HCT116 (cell line): ENCODE measurements around the gene ALPL. TPM values are rescaled to one million over a fixed set of nuclear protein-coding genes. Genes with fewer than 3 reads are reported as not detected.
"Not testable (repeated sequence)": the region's sequence is repeated elsewhere in the genome, so short reads cannot be mapped to it uniquely, and the experiment has no call there.

ENCODE experiments used
- ATAC-seq: fragments of 200-7000 bp; cut with Tn5 transposase; 2 replicates; pipeline ENCODE4 v1.9.1; 2020; ENCODE audit warnings: mild to moderate bottlenecking, moderate library complexity
- BruUV-seq: library from RNA; stranded (reverse); fragments of 400-500 nt; replicated peaks from 2 replicates; lab custom pipeline; 2021; lab: Mats Ljungman, UMichigan
- CTCF ChIA-PET: fragments of 300-600 bp; sonication (Branson Sonifier 250); formaldehyde crosslinking; loops from one replicate; lab custom pipeline; 2021; ENCODE audit warnings: antibody characterized with exemption; lab: Charles Lee
- POLR2A ChIA-PET: fragments of 300-600, 350-600 bp; sonication (Branson Sonifier 250); formaldehyde crosslinking; loops from one replicate; lab custom pipeline; 2021; ENCODE audit warnings: antibody characterized with exemption; lab: Charles Lee
- RAD21 ChIA-PET, 2 experiments: fragments of 300-600 bp; sonication (Branson Sonifier 250); formaldehyde crosslinking; loops; one replicate each; lab custom pipeline; 2023; ENCODE audit warnings: low total read pairs in 2 of 2; ENCODE audit not compliant: uncharacterized antibody in 2 of 2, unreplicated experiment in 2 of 2, low non-redundant PET in 1 of 2; lab: Charles Lee
- DNase-seq: peaks from one replicate; pipeline ENCODE4 v3.0.0-alpha.2; 2010; ENCODE audit warnings: low read depth, low spot score
- H2AFZ ChIP-seq: fragments of 200-600 bp; shearing (Covaris generic), sonication (generic); 2 replicates; pipeline ENCODE4 v1.6.1; 2017; ENCODE audit warnings: low read depth, mixed run types, mixed read lengths, antibody characterized with exemption, low read length; ENCODE audit not compliant: poor library complexity, severe bottlenecking
- H3K27ac ChIP-seq: 2 replicates; pipeline ENCODE4 v1.5.1; 2012; ENCODE audit warnings: low read depth, low read length
- H3K27me3 ChIP-seq: fragments of 200-600 bp; sonication (generic); 2 replicates; pipeline ENCODE4 v1.6.1; 2016; ENCODE audit warnings: mixed run types, low read length, mixed read lengths; ENCODE audit not compliant: insufficient read depth
- H3K36me3 ChIP-seq, 2 experiments: fragments of 200-500 bp in 1 of 2; fragments of 200-600 bp in 1 of 2; sonication (Bioruptor generic) in 1 of 2; sonication (generic) in 1 of 2; 2 replicates each; pipeline versions ENCODE4 v1.5.1 to v1.6.1; 2014 to 2016; ENCODE audit warnings: low read length in 2 of 2, inconsistent platforms in 1 of 2, mixed read lengths in 1 of 2, mixed run types in 1 of 2; ENCODE audit not compliant: insufficient read depth in 2 of 2, control insufficient read depth in 1 of 2
- H3K4me1 ChIP-seq, 2 experiments: fragments of 200-600 bp in 1 of 2; sonication (generic) in 1 of 2; 2 replicates each; pipeline versions ENCODE4 v1.5.1 to v1.6.1; 2012 to 2017; ENCODE audit warnings: low read length in 2 of 2, inconsistent platforms in 1 of 2, mild to moderate bottlenecking in 1 of 2, mixed read lengths in 1 of 2, mixed run types in 1 of 2, moderate library complexity in 1 of 2; ENCODE audit not compliant: insufficient read depth in 2 of 2, control insufficient read depth in 1 of 2
- H3K4me2 ChIP-seq: fragments of 200-600 bp; sonication (generic); 2 replicates; pipeline ENCODE4 v1.6.1; 2017; ENCODE audit warnings: mixed run types, low read length, mixed read lengths
- H3K4me3 ChIP-seq, 2 experiments: fragments of 200-600 bp in 1 of 2; sonication (generic) in 1 of 2; replicated peaks in 1 of 2; 2 replicates each; pipeline ENCODE4 v1.5.1; 2011 to 2016; ENCODE audit warnings: low read length in 2 of 2, control low read depth in 1 of 2, low read depth in 1 of 2, mild to moderate bottlenecking in 1 of 2, mixed read lengths in 1 of 2, mixed run types in 1 of 2
- H3K79me2 ChIP-seq: fragments of 200-600 bp; sonication (generic); 2 replicates; pipeline ENCODE4 v1.6.1; 2017; ENCODE audit warnings: mild to moderate bottlenecking, mixed run types, low read length, moderate library complexity, mixed read lengths; ENCODE audit not compliant: insufficient read depth
- H3K9ac ChIP-seq: fragments of 200-600 bp; sonication (generic); 2 replicates; pipeline ENCODE4 v1.6.1; 2016; ENCODE audit warnings: low read length, mixed read lengths
- H3K9me2 ChIP-seq: fragments of 200-600 bp; sonication (generic), shearing (Covaris generic); 2 replicates; pipeline ENCODE4 v1.6.1; 2017; ENCODE audit warnings: mixed run types, mild to moderate bottlenecking, moderate library complexity; ENCODE audit not compliant: insufficient read depth
- H3K9me3 ChIP-seq, 2 experiments: fragments of 200-500 bp in 1 of 2; fragments of 200-600 bp in 1 of 2; sonication (Bioruptor generic) in 1 of 2; sonication (generic) in 1 of 2; 2 replicates each; pipeline ENCODE4 v1.6.1; 2014 to 2017; ENCODE audit warnings: low read length in 2 of 2, mixed read lengths in 2 of 2, inconsistent platforms in 1 of 2, low read depth in 1 of 2, mild to moderate bottlenecking in 1 of 2, mixed run types in 1 of 2, moderate library complexity in 1 of 2; ENCODE audit not compliant: control insufficient read depth in 1 of 2, insufficient read depth in 1 of 2
- H4K20me1 ChIP-seq: fragments of 200-600 bp; sonication (generic), shearing (Covaris generic); 2 replicates; pipeline ENCODE4 v1.6.1; 2017; ENCODE audit warnings: mixed run types, mild to moderate bottlenecking, moderate library complexity; ENCODE audit not compliant: insufficient read depth
- CTCF ChIP-seq, 3 experiments: fragments of 200-600 bp in 1 of 3; sonication (generic) in 1 of 3; IDR thresholded peaks in 2 of 3; conservative IDR thresholded peaks in 1 of 3; 2 replicates each; pipeline ENCODE4 v1.5.1; 2012 to 2017; ENCODE audit warnings: low read depth in 2 of 3, low read length in 2 of 3, antibody characterized with exemption in 1 of 3, borderline replicate concordance in 1 of 3, control low read depth in 1 of 3, mild to moderate bottlenecking in 1 of 3, mixed read lengths in 1 of 3, mixed run types in 1 of 3, moderate library complexity in 1 of 3; ENCODE audit not compliant: insufficient read depth in 1 of 3
- RAD21 ChIP-seq: IDR thresholded peaks from 2 replicates; pipeline ENCODE4 v1.6.1; 2012; ENCODE audit warnings: low read depth, mild to moderate bottlenecking
- YY1 ChIP-seq: IDR thresholded peaks from 2 replicates; pipeline ENCODE4 v1.6.1; 2011; ENCODE audit warnings: low read length, low read depth, moderate library complexity, mild to moderate bottlenecking; ENCODE audit not compliant: insufficient replicate concordance; ENCODE audit errors: extremely low read depth
- intact Hi-C: fragments of 100-400 bp; cut with micrococcal nuclease; formaldehyde crosslinking; loops from 2 replicates; pipeline ENCODE4 v1.10.0; 2022
- total RNA-seq: library from RNA; stranded (reverse); gene quantifications from one replicate; pipeline ENCODE4 v1.2.1, GENCODE V29; 2021; ENCODE audit not compliant: unreplicated experiment

The ALPL gene
- total RNA-seq, 1 experiment from 2014 or later, result 0.61 TPM

DNA sequence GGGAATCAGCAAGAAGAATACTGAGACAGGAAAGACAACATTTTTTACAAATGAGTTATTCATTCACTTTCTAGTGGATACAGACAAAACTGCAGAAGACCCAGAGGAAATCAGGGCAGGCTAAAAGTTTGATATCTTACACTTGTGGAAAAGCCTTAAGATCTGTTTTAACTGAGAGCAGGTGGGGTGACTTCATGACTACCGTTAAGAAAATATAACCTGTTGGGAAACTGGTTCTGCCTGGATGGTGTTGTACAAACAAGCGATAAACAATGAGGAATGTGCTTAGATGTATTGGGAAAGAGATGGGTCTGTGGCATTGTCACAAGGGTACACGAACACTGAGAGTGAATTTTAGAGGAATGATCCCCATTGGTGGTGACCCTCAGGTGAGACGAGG, 41.3 kb upstream of the ALPL start:
- RAD21 ChIA-PET, H3K4me3 ChIP-seq, H3K79me2 ChIP-seq, H3K9me3 ChIP-seq, intact Hi-C loops, H4K20me1 ChIP-seq, H3K4me1 ChIP-seq, H3K4me2 ChIP-seq, POLR2A ChIA-PET, H3K27me3 ChIP-seq, H2AFZ ChIP-seq, H3K27ac ChIP-seq, H3K9ac ChIP-seq, CTCF ChIA-PET, H3K36me3 ChIP-seq, ATAC-seq, BruUV-seq, H3K9me2 ChIP-seq, DNase-seq: not testable (repeated sequence)

DNA sequence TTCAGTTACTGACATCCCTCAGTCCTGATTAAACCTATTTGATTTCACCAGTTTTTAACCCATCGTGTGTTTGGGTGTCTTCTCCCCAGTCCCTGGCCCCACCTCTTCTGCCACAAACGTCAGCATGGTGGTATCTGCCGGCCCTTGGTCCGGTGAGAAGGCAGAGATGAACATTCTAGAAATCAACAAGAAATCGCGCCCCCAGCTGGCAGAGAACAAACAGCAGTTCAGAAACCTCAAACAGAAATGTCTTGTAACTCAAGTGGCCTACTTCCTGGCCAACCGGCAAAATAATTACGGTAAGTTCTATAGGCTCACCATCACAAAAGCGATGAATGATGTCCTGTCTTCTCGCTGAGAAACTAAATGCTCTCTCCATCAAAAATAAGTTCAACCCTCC, 40.6 kb upstream of the ALPL start:
- Histone ChIP-seq H2AFZ (no peak overlapping the region), H3K79me2 (no peaks in the 10 kb centered on the region), H3K36me3 (no peaks in the 10 kb centered on the region; a peak in 1 of 4 replicates), H3K4me2 (no peak overlapping the region), H3K27me3 (no peaks in the 10 kb centered on the region), H3K9ac (no peak overlapping the region), H3K9me2 (no peaks in the 10 kb centered on the region), H4K20me1 (no peaks in the 10 kb centered on the region), H3K4me1 (no peaks in the 10 kb centered on the region), H3K4me3 (no peak overlapping the region), H3K9me3 (no peaks in the 10 kb centered on the region), H3K27ac (no peak overlapping the region)
- POLR2A ChIA-PET, result no interaction called here
- intact Hi-C loops, result no loop called here
- CTCF ChIA-PET, result no interaction called here
- TF ChIP-seq RAD21 (peak; percentile 26; the same call in 1 of the 2 replicates), CTCF (IDR thresholded peaks at IDR 0.05 in 2 of 3, conservative IDR thresholded peaks at IDR 0.05 in 1 of 3; ENCODE audit: borderline replicate concordance in 1 of 3, insufficient read depth in 1 of 3, low read depth in 2 of 3, low read length in 2 of 3) (peak; percentile 12 to 27 (median 22); a peak in 1 of 6 replicates), YY1 (no peak)
- BruUV-seq, result no TSS peak
- no peak for DNase-seq
- RAD21 ChIA-PET, result no interaction called here
- ATAC-seq, result no peak
